HFFc6 (cell line): ENCODE results near the gene SLC2A9. TPM values are rescaled to one million over a fixed set of nuclear protein-coding genes. Genes with fewer than 3 reads are reported as not detected.

ENCODE experiments used
- DNase-seq: peaks from one replicate; pipeline ENCODE4 v3.0.0-alpha.2; 2018
- H3K27ac Mint-ChIP-seq: 2 replicates; pipeline ENCODE4 v1.8.0; 2020; ENCODE audit warnings: mild to moderate bottlenecking, mixed read lengths
- H3K27me3 Mint-ChIP-seq: 2 replicates; pipeline ENCODE4 v1.8.0; 2021; ENCODE audit warnings: mild to moderate bottlenecking, moderate library complexity, mixed read lengths; ENCODE audit not compliant: insufficient read depth
- H3K36me3 Mint-ChIP-seq: 2 replicates; pipeline ENCODE4 v1.8.0; 2021; ENCODE audit warnings: low read depth, mixed read lengths
- H3K4me1 Mint-ChIP-seq: 2 replicates; pipeline ENCODE4 v1.8.0; 2020; ENCODE audit warnings: low read depth, mixed read lengths
- H3K4me3 Mint-ChIP-seq: 2 replicates; pipeline ENCODE4 v1.8.0; 2020; ENCODE audit warnings: mild to moderate bottlenecking, moderate library complexity, mixed read lengths
- H3K9me3 Mint-ChIP-seq: 2 replicates; pipeline ENCODE4 v1.8.0; 2020; ENCODE audit warnings: mild to moderate bottlenecking, mixed read lengths
- CTCF ChIP-seq: fragments of 200-600 bp; sonication (generic); IDR thresholded peaks from 2 replicates; pipeline ENCODE4 v1.5.0; 2021; ENCODE audit warnings: antibody characterized with exemption, mild to moderate bottlenecking
- total RNA-seq, 6 experiments: library from RNA; stranded (reverse); fragmentation: NEBNext Ultra II Directional; extraction: Animal tissue kit (Norgen Biotek cat#: 25700); gene quantifications; 2 replicates in 1 of 6; 3 replicates in 5 of 6; pipeline ENCODE4 v1.2.3, GENCODE V29; 2021

SLC2A9 gene
- total RNA-seq, 6 experiments from 2014 or later: 1.3 to 2.0 (median 1.6) TPM

- peaks cover 5% of the 10 kb centered on the region; the same call in 1 of the 2 replicates for H3K27me3 Mint-ChIP-seq
- H3K4me3 Mint-ChIP-seq: no peak overlapping the region
- no peaks in the 10 kb centered on the region for H3K36me3 Mint-ChIP-seq
- no peak for TF ChIP-seq CTCF
- H3K9me3 Mint-ChIP-seq: peaks cover 6% of the 10 kb centered on the region; the same call in 1 of the 2 replicates
- H3K27ac Mint-ChIP-seq: no peak overlapping the region
- no peak for DNase-seq
- no peaks in the 10 kb centered on the region for H3K4me1 Mint-ChIP-seq
Measured at GRCh38 chr4:9938933-9939332, 82.4 kb downstream of the SLC2A9 start.

GRCh38 chr4:9937078-9937477, 84.2 kb downstream of the SLC2A9 start:
- H3K4me3 Mint-ChIP-seq: no peak overlapping the region

DNA sequence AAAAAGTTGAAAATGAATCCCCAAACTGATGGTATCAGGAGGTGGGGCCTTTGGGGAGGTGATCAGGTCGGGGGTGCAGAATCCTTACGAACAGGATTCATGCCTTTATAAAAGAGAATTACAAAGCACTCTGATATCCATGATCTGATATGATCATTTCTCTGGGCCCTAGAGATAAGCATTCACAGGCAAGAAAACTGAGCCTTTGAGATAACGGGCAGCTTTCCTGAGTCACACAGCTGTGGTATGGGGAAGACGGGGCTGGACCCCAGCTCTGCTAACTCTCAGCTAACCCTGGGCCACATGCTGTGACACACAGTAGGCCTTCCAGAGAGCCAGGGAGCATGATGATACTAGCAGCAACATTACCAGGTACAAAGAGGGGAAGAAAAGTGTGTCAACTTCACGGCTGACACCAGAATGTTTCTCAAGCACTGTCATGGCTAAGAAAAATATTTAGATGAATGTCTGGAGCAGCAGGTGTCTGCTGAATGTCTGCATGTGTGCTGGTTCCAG, 85.1 kb downstream of the SLC2A9 start:
- no peak for DNase-seq
- no peak for TF ChIP-seq CTCF
- no peaks in the 10 kb centered on the region for H3K36me3 Mint-ChIP-seq
- H3K9me3 Mint-ChIP-seq: peaks cover 2% of the 10 kb centered on the region; the same call in 1 of the 2 replicates
- no peak overlapping the region for H3K27ac Mint-ChIP-seq
- H3K4me1 Mint-ChIP-seq: no peaks in the 10 kb centered on the region
- peaks cover 5% of the 10 kb centered on the region; the same call in 1 of the 2 replicates for H3K27me3 Mint-ChIP-seq
- no peak overlapping the region for H3K4me3 Mint-ChIP-seq

More at GRCh38 chr4:9937078-9937477, 84.2 kb downstream of the SLC2A9 start:
- Mint-ChIP-seq H3K27ac (no peak overlapping the region), H3K9me3 (peaks cover 6% of the 10 kb centered on the region; the same call in 1 of the 2 replicates), H3K4me1 (no peaks in the 10 kb centered on the region), H3K36me3 (no peaks in the 10 kb centered on the region), H3K27me3 (peaks cover 5% of the 10 kb centered on the region; the same call in 1 of the 2 replicates)
- DNase-seq: no peak
- TF ChIP-seq CTCF: no peak

DNA sequence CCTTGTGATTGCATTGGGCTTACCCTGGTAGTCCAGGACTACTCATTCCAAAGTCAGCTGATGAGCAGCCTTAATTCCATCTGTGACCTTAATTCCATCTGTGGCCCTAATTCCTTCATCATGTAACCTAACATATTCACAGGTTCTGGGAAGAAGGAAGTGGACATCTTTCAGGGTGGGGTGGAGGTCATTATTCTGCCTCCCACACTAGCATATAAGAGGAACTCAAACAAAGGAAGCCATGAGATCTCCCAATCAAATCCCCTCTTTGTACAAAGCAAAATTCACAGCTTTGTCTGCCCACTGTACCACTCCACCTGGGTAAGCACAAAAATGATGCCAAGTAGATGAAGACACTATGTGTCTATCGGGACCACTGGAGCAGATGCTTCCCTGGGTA, 87.3 kb downstream of the SLC2A9 start:
- Mint-ChIP-seq H3K27ac (no peak overlapping the region), H3K9me3 (no peaks in the 10 kb centered on the region; the same call in 1 of the 2 replicates), H3K4me1 (no peaks in the 10 kb centered on the region), H3K4me3 (no peak overlapping the region), H3K27me3 (peaks cover 5% of the 10 kb centered on the region), H3K36me3 (no peaks in the 10 kb centered on the region)
- no peak for DNase-seq
- TF ChIP-seq CTCF: no peak

GRCh38 chr4:9933184-9933583, 88.1 kb downstream of the SLC2A9 start:
- Mint-ChIP-seq H3K36me3 (no peaks in the 10 kb centered on the region), H3K4me3 (no peak overlapping the region), H3K27me3 (peaks cover 5% of the 10 kb centered on the region), H3K9me3 (no peaks in the 10 kb centered on the region; the same call in 1 of the 2 replicates), H3K4me1 (no peaks in the 10 kb centered on the region), H3K27ac (no peak overlapping the region)
- DNase-seq: no peak
- TF ChIP-seq CTCF: no peak
